Fibroblast of pulmonary artery (primary cell): ENCODE measurements around the gene CAMKK1.
"Not testable (repeated sequence)": the region's sequence is repeated elsewhere in the genome, so short reads cannot be mapped to it uniquely, and the experiment has no call there.

Experiments used
- DNase-seq: peaks from one replicate; pipeline ENCODE4 v3.0.0-alpha.2; 2010; ENCODE audit warnings: low read depth
- H3K4me3 ChIP-seq: replicated peaks from 2 replicates; pipeline ENCODE4 v1.5.1; 2011; ENCODE audit warnings: low read depth, mild to moderate bottlenecking, control low read depth, low read length, moderate library complexity
- TF ChIP-seq, protein P1 (sequence below): IDR thresholded peaks from 2 replicates; pipeline ENCODE4 v1.5.1; 2011; ENCODE audit warnings: mild to moderate bottlenecking, control low read depth, low read length, inconsistent platforms; ENCODE audit errors: missing control alignments

CAMKK1 gene

DNA sequence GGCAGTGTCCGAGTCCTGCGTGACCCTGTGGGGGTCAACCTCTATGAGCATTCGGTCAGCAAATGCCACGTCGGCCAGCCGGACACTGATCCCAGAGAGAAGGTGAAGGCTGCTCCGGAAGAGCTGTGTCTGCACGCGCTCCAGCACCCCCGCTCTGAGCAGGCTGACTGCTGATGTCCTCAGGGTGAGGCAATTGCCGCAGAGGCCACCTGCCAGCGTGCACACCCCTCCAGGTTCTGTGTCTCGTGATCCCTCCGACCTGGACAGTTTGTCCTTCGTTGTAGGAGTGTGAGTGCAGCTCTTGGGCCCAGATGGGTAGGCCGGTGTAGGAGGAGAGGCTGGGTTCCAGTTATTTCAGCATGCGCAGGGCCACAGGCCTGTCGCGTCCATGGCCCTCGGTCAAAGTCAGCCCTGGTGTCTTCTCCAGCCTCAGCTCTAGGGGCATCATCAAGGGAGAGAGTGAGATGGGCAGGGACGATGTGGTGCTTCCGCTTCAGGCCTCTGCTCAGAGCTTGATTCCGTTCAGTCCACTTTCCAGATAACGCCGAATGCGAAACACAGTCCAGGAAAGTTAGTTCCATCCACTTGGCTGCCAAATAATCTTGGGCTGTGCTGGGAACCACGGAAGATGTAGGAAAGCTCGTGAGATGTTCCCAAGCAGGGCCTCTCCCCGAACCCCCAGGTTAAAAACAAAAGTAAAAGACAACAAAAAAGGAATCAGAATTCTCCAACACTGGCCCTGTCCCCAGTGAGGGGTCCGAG is 31.7 kb downstream of the CAMKK1 start:
- TF ChIP-seq, protein P1, sequence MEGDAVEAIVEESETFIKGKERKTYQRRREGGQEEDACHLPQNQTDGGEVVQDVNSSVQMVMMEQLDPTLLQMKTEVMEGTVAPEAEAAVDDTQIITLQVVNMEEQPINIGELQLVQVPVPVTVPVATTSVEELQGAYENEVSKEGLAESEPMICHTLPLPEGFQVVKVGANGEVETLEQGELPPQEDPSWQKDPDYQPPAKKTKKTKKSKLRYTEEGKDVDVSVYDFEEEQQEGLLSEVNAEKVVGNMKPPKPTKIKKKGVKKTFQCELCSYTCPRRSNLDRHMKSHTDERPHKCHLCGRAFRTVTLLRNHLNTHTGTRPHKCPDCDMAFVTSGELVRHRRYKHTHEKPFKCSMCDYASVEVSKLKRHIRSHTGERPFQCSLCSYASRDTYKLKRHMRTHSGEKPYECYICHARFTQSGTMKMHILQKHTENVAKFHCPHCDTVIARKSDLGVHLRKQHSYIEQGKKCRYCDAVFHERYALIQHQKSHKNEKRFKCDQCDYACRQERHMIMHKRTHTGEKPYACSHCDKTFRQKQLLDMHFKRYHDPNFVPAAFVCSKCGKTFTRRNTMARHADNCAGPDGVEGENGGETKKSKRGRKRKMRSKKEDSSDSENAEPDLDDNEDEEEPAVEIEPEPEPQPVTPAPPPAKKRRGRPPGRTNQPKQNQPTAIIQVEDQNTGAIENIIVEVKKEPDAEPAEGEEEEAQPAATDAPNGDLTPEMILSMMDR, result no peak
- DNase-seq, result no peak
- no peak overlapping the region for H3K4me3 ChIP-seq

DNA sequence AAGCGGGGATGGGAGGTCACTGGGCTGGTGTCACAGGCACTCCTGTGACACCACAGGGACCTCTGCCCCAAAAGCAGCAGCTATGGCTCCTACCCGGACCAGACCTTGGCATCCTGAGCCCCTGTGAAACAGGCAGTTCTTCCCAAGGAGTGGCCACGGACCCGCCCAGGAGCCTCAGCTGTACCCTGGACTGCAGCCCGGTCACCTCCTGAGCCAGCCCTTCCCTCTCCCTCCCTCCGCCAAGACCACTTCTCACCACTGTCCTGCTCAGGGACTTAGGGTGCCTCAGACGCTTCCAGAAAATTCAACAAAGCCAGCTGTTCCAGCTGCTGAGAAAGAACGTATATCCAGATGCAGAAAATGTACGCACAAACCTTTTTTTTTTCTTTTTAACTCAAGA is 32.9 kb downstream of the CAMKK1 start:
- H3K4me3 ChIP-seq, result no peak overlapping the region
- no peak for DNase-seq
- TF ChIP-seq, protein P1, result no peak

DNA sequence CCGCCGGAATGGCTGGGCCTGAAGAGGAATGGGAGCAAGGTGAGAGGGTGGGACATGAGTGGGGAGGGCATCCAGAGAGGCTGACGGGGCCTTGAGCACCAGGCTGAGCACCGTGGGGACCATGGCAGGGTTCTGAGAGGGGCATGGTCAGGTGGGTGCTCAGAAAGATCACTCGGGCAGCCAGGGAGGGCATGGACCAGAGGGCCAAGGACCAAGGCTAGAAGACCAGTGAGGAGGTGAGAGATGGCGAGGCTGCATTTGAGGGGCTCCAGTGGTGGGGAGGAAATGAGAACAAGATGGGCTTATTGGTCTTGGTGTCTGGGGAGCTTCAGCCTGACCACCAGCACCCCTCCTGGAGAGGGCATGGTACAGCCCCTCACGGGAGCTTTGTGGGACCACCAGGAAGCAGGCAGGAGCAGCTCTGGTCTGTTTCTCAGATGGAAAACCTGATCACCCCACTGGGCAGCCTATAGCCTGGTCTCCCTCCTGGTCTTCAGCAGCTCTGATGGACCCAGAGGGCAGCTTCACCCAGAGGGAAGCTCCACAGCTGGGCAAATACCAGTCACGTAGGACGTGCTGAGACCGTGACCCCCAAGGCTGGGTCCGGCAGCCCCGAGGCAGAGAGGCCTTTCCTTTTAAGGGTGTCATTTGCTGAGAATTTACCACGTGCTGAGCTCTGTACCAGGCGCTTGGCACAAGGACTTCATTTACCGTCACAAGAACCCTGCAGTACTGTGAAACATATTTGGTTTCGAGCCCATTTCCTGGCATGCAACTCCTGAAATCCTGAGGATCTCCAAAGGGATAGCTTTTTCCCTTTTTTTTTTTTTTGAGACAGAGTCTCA is 35.4 kb downstream of the CAMKK1 start:
- no peak overlapping the region for H3K4me3 ChIP-seq
- no peak for DNase-seq
- TF ChIP-seq, protein P1, result no peak

DNA sequence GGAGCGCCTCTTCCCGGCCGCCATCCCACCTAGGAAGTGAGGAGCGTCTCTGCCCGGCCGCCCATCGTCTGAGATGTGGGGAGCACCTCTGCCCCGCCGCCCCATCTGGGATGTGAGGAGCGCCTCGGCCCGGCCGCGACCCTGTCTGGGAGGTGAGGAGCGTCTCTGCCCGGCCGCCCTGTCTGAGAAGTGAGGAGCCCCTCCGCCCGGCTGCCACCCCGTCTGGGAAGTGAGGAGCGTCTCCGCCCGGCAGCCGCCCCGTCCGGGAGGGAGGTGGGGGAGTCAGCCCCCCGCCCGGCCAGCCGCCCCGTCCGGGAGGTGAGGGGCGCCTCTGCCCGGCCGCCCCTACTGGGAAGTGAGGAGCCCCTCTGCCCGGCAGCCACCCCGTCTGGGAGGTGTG is 38.6 kb downstream of the CAMKK1 start:
- not testable (repeated sequence) for DNase-seq, H3K4me3 ChIP-seq

DNA sequence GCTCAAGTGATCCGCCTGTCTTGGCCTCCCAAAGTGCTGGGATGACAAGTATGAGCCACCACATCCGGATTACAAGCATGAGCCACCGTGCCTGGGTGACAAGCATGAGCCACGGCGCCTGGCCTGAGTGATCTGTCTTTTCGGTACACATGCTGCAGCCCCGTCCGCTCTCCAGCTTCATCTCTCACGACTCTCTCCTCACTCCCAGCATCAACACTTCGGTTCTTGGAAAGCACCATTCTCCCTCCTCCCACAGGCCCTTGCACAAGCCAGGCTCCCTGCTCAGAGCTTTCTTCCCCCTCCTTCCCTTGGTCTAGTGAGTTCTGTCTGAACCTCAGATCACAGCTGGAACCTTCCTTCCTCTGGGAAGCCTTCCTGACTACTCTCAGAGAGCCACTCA is 40.3 kb downstream of the CAMKK1 start:
- H3K4me3 ChIP-seq, result no peak overlapping the region
- TF ChIP-seq, protein P1, result no peak
- peak; percentile 38 for DNase-seq

DNA sequence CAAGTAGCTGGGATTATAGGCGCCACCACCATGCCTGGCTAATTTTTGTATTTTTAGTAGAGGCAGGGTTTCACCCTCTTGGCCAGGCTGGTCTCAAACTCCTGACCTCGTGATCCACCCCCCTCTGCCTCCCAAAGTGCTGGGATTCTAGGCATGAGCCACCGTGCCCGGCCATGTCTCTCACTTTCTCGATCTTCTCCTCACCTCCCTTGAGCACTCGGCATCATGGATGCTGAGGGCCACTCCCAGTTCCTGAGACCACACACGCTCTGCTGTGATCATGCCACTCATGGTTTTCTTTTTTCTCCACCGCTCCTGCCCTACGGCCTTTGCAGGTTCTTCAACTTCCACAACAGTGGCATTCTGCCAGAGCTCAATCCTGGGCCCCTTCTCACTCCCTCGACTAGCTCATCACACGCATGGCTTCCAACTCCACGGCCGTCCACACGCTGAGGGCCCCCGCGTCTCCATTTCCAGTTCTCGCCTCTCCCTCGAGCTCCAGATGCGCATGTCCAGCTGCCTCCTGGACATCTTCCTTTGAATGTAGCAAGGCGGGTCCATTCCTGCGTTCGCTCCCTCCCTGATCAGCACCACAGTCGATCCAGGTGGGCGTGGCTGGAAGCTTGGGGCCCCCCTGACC is 41.3 kb downstream of the CAMKK1 start:
- TF ChIP-seq, protein P1, result no peak
- DNase-seq, result no peak
- no peak overlapping the region for H3K4me3 ChIP-seq

DNA sequence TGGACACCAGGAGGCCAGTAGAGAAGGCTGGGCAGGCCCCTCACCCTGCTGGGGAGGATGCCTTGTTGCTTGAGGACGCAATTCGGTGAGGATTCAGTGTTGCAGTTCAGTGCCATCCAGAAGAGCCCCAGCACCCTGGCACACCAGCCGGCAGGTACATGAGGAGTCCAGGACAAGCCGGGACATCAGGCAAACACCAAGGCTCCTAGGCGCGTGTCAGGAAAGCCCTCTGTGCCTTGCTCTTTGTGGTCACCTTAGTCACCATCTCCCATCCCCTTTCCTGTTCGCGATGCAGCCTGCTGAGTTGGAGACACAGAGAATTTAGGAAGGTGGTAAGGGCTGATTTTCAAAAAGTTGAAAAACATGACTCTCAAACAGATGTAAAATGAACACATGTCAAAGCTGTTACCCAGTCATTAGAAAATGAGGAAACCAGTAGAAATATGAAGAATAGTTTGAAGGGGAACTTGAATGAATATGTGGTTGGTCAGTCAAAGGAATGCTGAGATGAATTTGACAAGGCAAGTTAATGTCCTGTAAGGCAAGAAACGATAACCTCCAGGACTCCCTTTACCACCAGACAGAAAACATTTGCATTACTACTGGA is 44.5 kb downstream of the CAMKK1 start:
- TF ChIP-seq, protein P1, result no peak
- H3K4me3 ChIP-seq, result no peak overlapping the region
- DNase-seq, result no peak
